Ovary (tissue), 3 donors: ENCODE data around the gene IPO9.

Source experiments
- CTCF ChIP-seq, 3 donors: fragments of 450-650 bp in 2 of 3; fragments of 200-600 bp in 1 of 3; IDR thresholded peaks; one replicate each; pipeline versions ENCODE4 v1.5.1 to v1.8.0; 2016 to 2022; ENCODE audit warnings: antibody characterized with exemption in 3 of 3, mild to moderate bottlenecking in 1 of 3
- POLR2A ChIP-seq: fragments of 450-650 bp; IDR thresholded peaks from one replicate; pipeline ENCODE4 v1.6.1; 2017; ENCODE audit warnings: antibody characterized with exemption, mild to moderate bottlenecking, moderate library complexity
- donor health status: DM: no; HTN: no; CAD: no.

- no peak for TF ChIP-seq CTCF (IDR thresholded peaks at IDR 0.05)
- no peak for TF ChIP-seq POLR2A
Observed at GRCh38 chr1:201849372-201850052, 20.6 kb downstream of the IPO9 start.
